ENCODE data around the gene TTLL10. TPM values are rescaled to one million over a fixed set of nuclear protein-coding genes. Genes with fewer than 3 reads are reported as not detected.

TTLL10 gene
- polyA plus RNA-seq, 1 donor (not counting 4 experiments of a cell fraction or from before 2014, with no cell fraction given), result not detected

GRCh38 chr1:1165900-1166421 lies 7.7 kb upstream of the TTLL10 start:
- H3K4me2 ChIP-seq (ENCODE audit: control insufficient read depth, extremely low read depth, insufficient read depth, low read depth, low read length), result peak overlapping the region; percentile 99

GRCh38 chr1:1166642-1167397 lies 6.9 kb upstream of the TTLL10 start:
- TF ChIP-seq CTCF (optimal IDR thresholded peaks at IDR 0.05 in 1 of 3, IDR thresholded peaks at IDR 0.05 in 1 of 3, conservative IDR thresholded peaks at IDR 0.05 in 1 of 3; ENCODE audit: extremely low read depth in 1 of 3, insufficient read depth in 2 of 3, low read length in 3 of 3) (no peak), EZH2 (IDR thresholded peaks at IDR 0.05; ENCODE audit: low read length) (no peak)
- H3K4me3 ChIP-seq (ENCODE audit: control insufficient read depth in 2 of 3, extremely low read depth in 1 of 3, insufficient read depth in 2 of 3, low read depth in 1 of 3, low read length in 3 of 3), result no peak overlapping the region
- no peak overlapping the region for H3K27ac ChIP-seq (ENCODE audit: control insufficient read depth, insufficient read depth, low read length)
- peaks cover 11% of the 10 kb centered on the region for H3K4me1 ChIP-seq (ENCODE audit: control insufficient read depth, extremely low read depth, insufficient read depth, low read length)
- H3K4me2 ChIP-seq (ENCODE audit: control insufficient read depth, extremely low read depth, insufficient read depth, low read depth, low read length), result no peak overlapping the region
- no peak overlapping the region for H3K9ac ChIP-seq (ENCODE audit: control insufficient read depth, extremely low read depth, insufficient read depth, low read length)
- H3K79me2 ChIP-seq (ENCODE audit: control insufficient read depth, insufficient read depth, low read length), result peaks cover 52% of the 10 kb centered on the region
- DNase-seq (ENCODE audit: low read depth, low spot score), result no peak
- no peaks in the 10 kb centered on the region for H3K27me3 ChIP-seq (ENCODE audit: control insufficient read depth, extremely low read depth, insufficient read depth, low read length)
- H3K9me1 ChIP-seq (ENCODE audit: control insufficient read depth, extremely low read depth, insufficient read depth, low read length), result no peaks in the 10 kb centered on the region
- peaks cover 0 to 7% of the 10 kb centered on the region in 2 experiments for H3K36me3 ChIP-seq (ENCODE audit: control insufficient read depth in 2 of 2, extremely low read depth in 1 of 2, insufficient read depth in 2 of 2, low read length in 2 of 2)
- no peaks in the 10 kb centered on the region for H3K9me3 ChIP-seq (ENCODE audit: control insufficient read depth, low read depth, low read length)
- dilution Hi-C loops (cut with MboI; ENCODE audit: extremely low pct_ligation_motif_present, low sequenced_read_pairs), result no loop called here
- H4K20me1 ChIP-seq (ENCODE audit: control insufficient read depth, extremely low read depth, insufficient read depth, low read length), result peaks cover 7% of the 10 kb centered on the region
- no peak overlapping the region for H2AFZ ChIP-seq (ENCODE audit: control insufficient read depth, low read length)
- no peak for FAIRE-seq

More at GRCh38 chr1:1165900-1166421, 7.7 kb upstream of the TTLL10 start:
- Histone ChIP-seq H3K9ac (ENCODE audit: control insufficient read depth, extremely low read depth, insufficient read depth, low read length) (peak overlapping the region; percentile 96), H4K20me1 (ENCODE audit: control insufficient read depth, extremely low read depth, insufficient read depth, low read length) (peaks cover 7% of the 10 kb centered on the region), H3K4me3 (ENCODE audit: control insufficient read depth in 2 of 3, extremely low read depth in 1 of 3, insufficient read depth in 2 of 3, low read depth in 1 of 3, low read length in 3 of 3) (peak overlapping the region; percentile 83 to 98 (median 92)), H3K9me3 (ENCODE audit: control insufficient read depth, low read depth, low read length) (no peaks in the 10 kb centered on the region), H3K79me2 (ENCODE audit: control insufficient read depth, insufficient read depth, low read length) (peaks cover 52% of the 10 kb centered on the region), H3K27me3 (ENCODE audit: control insufficient read depth, extremely low read depth, insufficient read depth, low read length) (no peaks in the 10 kb centered on the region), H3K4me1 (ENCODE audit: control insufficient read depth, extremely low read depth, insufficient read depth, low read length) (peaks cover 11% of the 10 kb centered on the region), H3K9me1 (ENCODE audit: control insufficient read depth, extremely low read depth, insufficient read depth, low read length) (no peaks in the 10 kb centered on the region), H3K27ac (ENCODE audit: control insufficient read depth, insufficient read depth, low read length) (peak overlapping the region; percentile 95), H2AFZ (ENCODE audit: control insufficient read depth, low read length) (no peak overlapping the region), H3K36me3 (ENCODE audit: control insufficient read depth in 2 of 2, extremely low read depth in 1 of 2, insufficient read depth in 2 of 2, low read length in 2 of 2) (peaks cover 0 to 5% of the 10 kb centered on the region in 2 experiments)
- dilution Hi-C loops (cut with MboI; ENCODE audit: extremely low pct_ligation_motif_present, low sequenced_read_pairs), result no loop called here
- no peak for DNase-seq (ENCODE audit: low read depth, low spot score)
- FAIRE-seq, result no peak
- TF ChIP-seq CTCF (optimal IDR thresholded peaks at IDR 0.05 in 1 of 3, IDR thresholded peaks at IDR 0.05 in 1 of 3, conservative IDR thresholded peaks at IDR 0.05 in 1 of 3; ENCODE audit: extremely low read depth in 1 of 3, insufficient read depth in 2 of 3, low read length in 3 of 3), result no peak
- no peak for TF ChIP-seq EZH2 (IDR thresholded peaks at IDR 0.05; ENCODE audit: low read length)

All from keratinocyte (primary cell).